HG03571 (cell line): ENCODE results near the gene TBC1D12.

Experiments used
- ATAC-seq: cut with Tn5 transposase; IDR thresholded peaks from one replicate; pipeline ENCODE4 v1.9.1; 2021; ENCODE audit not compliant: unreplicated experiment

Gene TBC1D12

DNA sequence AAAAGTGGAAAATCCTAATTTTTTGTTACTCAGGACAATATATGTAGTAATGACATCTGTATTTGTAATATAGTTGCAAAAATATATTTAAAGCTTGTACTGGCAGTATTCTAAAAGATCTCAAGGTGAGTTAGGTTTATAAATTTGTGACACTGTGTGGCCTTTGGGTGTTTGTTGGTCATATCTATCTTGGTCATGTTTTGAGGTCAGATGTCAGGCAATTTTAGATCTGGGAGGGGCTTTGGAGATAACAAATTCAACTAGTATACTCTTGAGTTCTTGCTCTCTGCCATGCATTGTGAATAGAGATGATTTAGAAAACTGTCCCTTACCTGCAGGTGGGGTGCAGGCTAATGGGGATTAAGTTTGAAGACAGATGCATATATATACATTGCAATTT, 3.1 kb downstream of the TBC1D12 start:
- ATAC-seq: no peak

DNA sequence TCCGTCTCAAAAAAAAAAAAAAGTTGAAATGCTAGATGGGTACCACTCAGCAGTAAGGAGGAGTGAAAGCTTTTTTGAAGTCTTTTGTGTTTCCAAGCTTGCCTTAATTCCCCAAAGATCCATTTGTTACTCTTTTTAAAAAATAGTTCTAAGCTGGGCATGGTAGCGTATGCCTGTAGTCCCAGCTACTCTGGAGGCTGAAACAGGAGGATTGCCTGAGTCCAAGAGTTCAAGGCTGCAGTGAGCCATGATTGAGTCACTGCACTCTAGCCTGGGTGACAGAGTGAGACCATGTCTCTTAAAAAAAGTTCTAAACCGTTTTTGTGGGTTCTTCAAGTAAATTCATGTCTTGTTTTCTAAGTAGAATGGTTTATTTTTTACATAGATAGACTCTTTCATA, 5.3 kb downstream of the TBC1D12 start:
- ATAC-seq: no peak

DNA sequence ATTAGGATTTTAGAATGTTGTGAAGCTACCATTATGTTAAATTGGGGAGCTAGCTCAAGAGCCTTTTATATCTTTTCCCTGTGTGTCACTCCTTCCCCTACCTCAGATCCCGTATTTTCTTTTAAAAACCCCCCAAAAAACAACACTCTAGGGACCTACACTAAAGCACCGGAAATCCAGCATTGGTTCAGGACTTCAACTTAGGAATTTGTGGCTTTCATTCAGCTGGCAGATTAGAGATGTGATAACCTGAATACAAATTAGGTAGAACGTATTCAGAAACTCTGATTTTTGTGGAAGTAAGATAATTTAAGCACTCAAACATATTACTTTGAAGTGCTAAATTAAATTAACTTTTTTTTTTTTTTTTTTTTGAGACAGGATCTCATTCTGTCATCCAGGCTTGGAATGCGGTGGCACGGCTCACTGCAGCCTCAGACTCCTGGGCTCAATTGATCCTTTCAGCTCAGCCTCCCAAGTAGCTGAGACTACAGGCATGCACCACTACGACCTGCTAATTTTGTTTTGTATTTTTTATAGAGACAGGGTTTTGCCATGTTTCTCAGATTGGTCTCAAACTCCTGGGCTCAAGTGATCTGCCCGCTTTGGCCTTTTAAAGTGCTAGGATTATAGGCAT, 6.8 kb downstream of the TBC1D12 start:
- no peak for ATAC-seq

DNA sequence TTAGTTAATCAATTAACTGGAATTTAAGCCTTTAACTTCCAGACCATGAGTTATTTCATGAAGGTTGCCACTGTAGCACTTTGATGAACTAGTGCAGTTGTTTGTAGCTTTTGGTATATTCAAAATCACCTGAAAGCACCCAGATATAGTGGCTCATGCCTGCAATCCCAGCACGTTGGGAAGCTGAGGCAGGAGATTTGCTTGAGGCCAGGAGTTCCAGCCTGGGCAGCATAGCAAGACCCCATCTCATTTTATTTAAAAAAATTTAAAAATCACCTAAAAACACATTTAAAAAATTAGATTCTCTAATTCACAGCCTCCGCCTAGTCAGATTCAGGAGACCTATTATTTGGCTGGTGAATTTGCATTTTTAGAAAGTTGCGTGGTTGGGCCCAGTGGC, 9.0 kb downstream of the TBC1D12 start:
- ATAC-seq: no peak

DNA sequence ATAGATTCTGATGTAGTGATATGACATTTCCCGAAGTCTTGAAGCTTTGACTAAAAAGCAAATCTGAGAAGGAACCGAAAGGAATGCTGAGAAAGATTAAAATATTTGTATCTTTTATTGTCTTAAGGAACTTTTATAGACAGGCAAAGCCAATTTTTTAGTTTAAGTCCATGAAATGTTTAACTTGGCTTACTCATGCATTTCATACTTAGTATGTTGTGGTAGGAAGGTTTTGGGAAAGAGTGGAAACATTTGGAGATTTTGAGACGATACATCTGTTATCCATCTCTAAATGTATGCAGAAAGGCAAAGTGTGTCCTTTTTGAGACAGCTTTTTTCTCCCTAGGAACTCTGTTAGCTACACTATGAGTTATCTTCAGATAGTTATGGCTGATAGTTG, 10.1 kb downstream of the TBC1D12 start:
- no peak for ATAC-seq

DNA sequence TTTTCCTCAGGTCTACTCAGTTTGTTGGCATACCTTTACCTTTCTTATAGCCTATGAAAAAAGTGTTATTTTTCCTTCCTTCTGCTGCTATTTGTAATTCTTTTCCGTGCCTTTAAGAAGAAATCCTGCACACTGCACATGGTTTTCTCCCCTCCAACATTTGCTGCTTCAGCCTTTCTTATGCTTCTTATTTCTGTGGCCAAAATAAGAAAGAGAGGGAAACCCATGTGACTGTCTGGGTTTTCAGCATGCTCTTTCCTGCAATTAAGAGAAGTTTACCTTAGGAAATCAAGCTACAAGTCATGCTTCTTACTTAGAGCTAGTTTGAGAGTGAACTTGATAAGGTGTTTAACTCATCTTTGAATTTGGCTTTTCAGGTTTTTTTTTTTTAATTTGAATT, 11.0 kb downstream of the TBC1D12 start:
- ATAC-seq: no peak

DNA sequence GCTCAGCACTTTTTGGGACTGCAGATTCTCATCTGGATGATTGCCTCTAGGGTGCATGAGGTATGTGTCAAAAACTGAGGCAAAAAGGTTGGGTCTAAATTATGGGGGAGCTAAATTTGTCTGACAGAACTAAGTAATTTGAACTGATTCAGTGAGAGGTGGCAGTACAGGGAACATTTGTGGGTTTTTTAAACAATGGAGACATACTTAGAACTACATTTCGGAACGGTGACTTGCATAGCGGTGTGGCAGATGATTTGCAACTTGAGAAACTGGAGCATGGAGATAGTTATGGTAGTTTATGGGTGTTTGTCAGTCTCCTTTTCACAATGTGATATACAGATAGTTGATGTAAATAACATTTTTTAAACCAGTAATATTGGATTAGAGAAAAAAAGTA, 14.6 kb downstream of the TBC1D12 start:
- no peak for ATAC-seq

DNA sequence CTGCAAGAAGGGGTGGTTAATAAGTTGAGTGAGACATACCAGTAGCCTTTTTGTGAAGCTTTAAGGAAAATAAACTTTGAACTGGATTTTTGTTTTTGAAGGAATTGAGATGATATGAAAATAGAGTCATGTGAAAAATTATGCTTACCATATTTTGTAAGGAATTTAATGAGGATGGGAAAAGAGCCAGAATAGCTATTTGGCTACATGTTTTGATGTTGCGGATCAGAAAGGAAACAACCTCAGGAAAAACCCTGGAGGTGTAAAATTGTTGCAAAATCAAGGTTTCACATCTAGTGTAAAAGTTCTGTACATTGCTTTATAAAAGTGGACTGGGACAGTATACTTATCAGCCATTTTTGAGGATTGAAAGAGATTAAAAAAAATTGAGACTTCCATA, 15.0 kb downstream of the TBC1D12 start:
- no peak for ATAC-seq

DNA sequence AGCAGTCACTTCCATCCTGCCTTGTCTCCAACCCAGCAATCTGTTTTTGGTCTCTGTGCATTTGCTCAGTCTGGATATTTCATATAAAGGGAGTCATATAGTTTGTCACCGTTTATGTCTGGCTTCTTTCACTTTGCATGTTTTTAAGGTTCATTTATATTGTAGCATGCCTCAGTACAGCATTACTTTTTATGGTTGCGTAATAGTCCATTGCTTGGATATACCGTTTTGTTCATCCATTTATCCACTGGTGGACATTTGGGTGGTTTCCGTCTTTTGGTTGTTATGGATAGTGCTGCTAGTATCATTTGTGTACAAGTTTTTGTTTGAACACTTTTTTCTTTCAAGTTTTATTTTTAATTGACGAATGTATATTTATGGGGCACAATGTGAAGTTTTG, 18.2 kb downstream of the TBC1D12 start:
- ATAC-seq: no peak

DNA sequence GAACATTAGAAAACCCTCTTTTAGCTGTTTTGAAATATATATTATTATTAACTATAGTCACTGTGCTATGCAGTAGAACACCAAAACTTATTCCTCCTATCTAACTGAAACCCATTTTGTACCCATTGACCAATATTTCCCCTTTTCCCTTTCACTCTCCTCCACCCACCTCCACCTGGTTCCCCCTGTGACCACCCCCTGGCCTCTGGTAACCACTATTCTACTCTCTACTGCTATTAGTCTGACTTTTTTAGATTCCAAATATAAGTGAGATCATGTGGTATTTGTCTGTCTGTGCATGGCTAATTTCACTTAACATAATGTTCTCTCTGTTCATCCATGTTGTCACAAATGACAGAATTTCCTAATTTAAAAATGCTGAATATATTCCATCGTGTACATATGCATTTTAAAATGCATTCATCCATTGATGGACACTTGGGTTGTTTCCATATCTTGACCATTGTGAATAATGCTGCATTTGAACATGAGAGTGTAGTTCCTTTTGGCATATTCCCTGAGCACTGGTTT, 18.7 kb downstream of the TBC1D12 start:
- no peak for ATAC-seq

DNA sequence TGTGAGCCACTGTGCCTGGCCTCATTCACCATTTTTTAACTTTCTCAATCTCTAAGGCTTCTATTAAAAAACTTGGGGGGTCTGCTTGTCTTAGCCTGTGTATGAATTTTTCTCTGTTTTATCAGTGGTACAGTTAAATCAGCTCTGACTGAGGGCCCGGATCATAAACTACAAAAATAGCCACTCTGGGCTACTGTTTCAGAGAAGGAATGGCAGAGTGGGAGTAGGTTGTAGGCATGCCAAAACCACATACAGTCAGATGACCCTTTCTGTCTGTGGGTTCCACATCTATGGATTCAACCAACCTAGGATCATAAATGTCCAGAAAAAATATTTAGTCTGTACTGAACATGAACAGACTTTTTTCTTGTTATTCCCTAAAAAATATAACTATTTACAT, 21.3 kb downstream of the TBC1D12 start:
- ATAC-seq: no peak

DNA sequence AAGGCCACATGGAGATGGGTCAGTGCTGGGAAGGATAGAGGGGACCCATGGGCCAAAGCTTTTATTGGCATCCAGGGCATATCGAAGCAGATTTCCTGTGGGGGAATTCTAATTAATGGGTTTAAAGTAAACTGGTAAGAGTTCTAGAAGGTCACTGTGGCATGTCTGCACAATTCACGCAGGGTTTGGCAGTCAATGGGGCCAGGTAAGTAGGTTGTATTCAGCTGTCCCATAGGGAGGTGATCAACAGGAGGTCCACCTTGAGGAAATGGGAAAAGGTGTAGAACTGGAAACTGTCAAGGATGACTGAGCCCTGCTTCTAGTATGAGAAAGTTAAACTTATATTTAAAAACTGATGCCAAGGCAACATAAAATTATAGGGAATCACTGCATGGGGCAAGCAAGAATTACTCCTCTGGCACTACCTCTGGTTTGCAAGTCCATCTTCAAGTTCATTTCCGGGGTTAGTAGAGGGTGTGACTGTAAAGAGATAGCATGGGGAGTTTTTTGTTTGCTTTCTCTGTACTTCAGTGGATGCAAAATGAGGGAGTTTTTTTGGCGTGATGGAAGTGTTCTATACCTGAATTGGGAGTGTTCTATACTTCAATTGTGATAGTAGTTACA, 22.5 kb downstream of the TBC1D12 start:
- no peak for ATAC-seq

DNA sequence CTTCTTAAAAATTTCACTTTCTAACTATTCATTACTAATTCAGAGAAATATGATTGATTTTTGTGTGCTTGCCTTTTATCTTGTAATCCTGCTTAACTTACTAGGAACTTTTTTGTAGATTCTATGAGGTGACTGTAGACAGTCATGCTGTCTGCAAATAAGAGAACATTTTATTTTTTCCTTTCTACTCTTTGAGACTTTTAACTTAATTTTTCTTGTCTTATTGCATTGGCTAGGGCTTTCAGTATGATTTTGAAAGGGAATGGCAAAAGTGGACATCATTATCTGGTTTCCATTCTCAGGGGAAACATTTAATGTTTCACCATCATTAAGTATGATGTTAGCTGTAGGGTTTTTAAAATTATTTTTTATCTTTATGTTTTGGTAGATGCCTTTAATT, 23.6 kb downstream of the TBC1D12 start:
- no peak for ATAC-seq

DNA sequence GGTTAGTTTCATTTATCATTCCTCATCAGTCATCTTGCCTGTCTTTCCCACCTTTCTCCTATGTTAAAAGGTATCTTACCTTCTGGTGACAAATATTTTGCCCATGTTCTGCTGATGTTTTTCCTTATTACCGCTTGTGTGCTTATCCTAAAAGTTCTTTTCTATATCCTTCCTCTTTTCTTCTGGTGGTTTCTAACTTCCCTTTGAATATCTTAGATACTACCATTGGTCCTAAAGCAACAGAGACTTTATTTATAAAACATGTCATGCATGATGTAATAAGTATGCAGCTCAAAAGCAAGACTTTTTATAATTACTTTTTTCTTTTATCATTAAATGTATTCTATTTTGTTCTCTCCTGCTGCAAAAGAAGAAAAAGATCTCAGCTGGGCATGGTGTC, 24.8 kb downstream of the TBC1D12 start:
- ATAC-seq: no peak

DNA sequence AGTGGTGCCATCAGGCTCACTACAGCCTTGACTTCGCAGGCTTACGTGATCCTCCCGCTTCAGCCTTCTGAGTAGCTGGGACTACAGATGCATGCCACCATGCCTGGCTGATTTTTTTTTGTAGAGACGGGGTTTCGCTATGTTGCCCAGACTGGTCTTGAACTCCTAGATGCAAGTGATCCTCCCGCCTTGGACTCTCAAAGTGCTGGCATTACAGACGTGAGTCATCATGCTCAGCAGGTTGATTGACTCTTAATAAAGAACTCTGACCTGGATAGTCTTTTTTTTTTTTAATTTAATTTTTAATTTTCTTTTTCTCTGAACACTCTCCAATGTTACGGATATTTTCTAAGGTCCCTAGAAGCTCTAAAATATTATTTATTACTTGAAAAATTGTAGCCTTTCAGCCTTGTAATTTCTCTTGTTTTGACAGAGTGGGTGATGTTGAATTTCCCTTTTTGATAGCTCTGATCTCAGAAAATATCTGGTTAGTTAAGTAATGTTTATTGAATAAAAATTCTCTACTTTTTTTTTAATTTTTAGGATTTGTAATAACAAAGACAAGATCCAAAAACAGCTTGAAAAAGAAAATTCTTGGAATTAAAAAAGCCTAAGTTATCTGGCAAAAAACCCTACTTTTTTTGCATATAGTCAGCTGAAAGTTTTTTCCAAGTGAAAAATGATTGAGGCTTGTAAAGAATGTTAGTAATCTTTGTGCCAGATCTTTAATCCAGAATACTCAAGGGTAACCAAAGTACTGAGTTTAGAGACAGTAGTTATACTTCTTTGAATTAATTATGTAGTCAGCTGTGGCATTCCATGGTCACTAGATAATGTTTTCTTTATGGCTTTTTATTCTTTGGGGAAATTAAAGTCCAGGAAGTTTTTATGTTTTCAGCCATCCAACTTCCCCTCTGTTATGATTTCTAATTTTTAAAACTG, 26.7 kb downstream of the TBC1D12 start:
- no peak for ATAC-seq

DNA sequence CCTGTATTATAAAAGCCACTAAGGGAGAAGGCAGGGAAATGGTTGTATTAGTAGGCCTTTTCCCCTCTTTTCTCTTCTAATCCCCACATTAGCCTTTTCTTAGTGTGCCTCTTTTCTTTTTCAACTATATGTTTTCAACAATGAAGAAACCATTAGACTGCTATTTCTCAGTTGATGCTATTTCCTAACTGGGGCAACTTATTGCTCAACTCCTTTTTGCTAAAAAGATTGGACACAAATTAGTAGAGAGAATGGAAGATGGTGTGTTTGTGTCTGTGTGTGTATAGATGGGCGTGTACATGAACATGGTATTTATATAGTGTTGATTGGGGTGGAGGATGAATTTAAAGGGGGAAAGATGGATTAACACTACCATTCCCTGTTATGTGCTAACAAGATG, 28.4 kb downstream of the TBC1D12 start:
- ATAC-seq: no peak

DNA sequence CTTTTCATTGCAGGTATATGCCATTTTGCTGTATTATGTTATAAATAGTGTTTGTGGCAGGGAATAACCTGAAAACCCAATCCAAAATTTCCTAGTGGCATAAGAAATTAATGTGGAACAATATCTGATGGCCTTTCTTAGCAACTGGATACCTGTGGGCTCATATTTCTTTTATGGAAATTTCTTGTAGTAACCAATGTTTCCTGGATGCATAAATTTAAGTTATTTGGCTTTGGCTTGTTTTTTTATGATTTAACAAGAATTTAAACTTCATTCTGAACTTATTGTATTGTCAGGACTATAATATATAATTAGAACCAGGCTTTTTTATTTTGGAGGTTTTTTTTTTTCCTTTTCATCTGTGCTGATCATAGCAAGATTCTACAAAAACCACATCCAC, 30.1 kb downstream of the TBC1D12 start:
- ATAC-seq: no peak

DNA sequence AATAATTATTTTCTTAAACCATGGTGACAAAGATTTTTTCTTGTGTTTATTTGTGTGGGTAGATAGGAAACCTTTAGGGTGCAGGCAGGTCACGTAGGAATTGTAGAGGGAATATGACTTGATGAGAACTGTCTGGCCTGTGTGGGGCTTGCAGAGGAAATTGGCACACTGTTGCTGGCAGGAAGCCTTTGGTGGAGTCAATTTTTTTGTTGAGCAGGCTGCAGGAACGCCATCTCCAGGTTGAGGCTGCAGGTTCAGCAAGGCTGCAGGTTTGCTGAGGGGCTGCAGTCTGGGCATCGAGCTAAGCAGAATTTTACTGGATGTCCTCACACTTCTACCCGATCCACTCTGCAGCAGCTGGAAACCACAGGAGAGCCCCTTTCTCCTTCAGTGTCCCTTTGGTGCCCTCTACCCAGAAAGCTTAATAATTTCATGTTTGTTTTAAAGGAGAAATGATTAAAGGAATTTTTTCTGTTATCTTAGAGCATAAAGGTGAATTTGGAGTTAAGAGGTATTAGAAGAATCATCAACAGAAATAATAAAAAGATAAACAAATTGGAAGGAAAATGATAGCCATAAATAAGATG, 37.0 kb downstream of the TBC1D12 start:
- ATAC-seq: no peak

DNA sequence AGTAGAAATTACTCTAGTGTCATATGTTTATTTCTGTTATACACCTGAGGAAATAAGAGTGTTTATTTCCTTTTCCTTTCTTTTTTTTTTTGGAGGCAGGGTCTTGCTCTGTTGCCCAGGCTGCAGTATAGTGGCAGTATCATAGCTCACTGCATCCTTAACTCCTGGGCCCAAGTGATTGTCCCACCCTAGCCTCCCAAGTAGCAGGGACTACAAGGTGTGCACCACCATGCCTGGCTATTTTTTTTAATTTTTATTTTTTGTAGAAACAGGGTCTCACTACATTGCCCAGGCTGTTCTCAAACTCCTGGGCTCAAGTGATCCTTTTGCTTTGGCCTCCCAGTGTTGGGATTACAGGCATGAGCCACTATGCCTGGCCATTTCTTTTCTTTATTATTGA, 37.8 kb downstream of the TBC1D12 start:
- ATAC-seq: no peak

DNA sequence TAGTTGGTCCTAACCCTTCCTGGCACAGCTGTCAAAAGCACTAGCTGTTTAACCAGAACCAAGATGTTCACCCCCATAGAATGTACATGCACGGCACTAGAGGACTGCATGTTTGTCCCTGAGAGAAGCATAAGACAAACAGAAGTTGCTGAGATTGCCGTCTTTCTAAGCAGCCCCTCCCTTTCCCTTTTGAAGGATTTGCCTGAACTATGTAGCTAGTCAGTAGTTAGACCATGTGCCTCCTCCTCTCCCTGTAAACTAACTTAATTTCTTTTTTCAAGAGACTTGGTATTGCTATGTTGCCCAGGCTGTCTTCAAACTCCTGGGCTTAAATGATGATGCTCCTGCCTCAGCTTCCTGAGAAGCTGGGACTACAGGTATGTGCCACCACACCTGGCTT, 40.7 kb downstream of the TBC1D12 start:
- no peak for ATAC-seq

DNA sequence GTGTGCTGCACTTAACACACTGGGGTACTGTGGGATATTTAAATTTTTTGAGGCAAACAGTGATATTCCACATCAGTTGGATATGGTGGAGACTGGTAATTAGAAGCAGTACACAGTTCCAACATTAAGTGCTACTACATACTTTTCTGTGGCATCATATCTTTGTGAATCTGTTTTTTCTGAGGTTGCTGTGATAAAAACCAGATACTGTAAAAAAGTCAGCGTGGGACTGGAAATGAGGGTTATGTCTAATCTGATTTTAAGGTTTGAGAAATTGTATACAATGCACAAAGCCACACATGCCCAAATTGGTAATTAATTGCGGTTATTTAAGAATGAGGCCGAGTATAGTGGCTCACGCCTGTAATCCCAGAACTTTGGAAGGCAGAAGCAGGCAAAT, 41.2 kb downstream of the TBC1D12 start:
- no peak for ATAC-seq

DNA sequence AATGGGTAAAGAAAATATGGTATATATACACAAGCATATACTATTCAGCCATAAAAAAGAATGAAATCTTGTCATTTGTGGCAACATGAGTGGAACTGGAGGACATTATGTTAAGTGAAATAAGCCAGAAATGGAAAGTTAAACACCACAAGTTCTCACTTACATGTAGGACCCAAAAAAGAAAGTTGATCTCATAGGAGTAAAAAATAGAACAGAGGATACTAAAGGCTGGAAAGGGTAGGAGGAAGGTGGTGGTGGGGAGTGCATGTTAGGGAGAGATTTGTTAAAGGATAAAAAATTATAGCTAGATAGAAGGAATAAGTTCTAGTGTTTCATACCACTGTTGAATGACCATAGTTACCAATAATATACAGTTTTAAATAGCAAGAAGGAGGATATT, 48.4 kb downstream of the TBC1D12 start:
- no peak for ATAC-seq
